AG04450 (cell line): ENCODE results near the gene HLA-DRA. TPM values are rescaled to one million over a fixed set of nuclear protein-coding genes. Genes with fewer than 3 reads are reported as not detected.

Experiments used
- CTCF ChIA-PET: fragments of 300-600, 350-600 bp; formaldehyde crosslinking; extraction: SDS; loops from one replicate; lab custom pipeline; 2022; ENCODE audit warnings: antibody characterized with exemption, inconsistent platforms; lab: Charles Lee
- POLR2A ChIA-PET: fragments of 350-600 bp; formaldehyde crosslinking; extraction: SDS; loops from one replicate; lab custom pipeline; 2021; ENCODE audit warnings: antibody characterized with exemption, inconsistent platforms; lab: Yijun Ruan, JAX
- DNase-seq: peaks from one replicate; pipeline ENCODE4 v3.0.0-alpha.2; 2011; ENCODE audit warnings: low read depth, low spot score
- H3K27ac ChIP-seq: one replicate; pipeline ENCODE4 v1.5.1; 2012; ENCODE audit warnings: low read depth, low read length, control low read depth
- H3K27me3 ChIP-seq: one replicate; pipeline ENCODE4 v1.6.0; 2012; ENCODE audit warnings: low read length; ENCODE audit not compliant: control insufficient read depth, insufficient read depth
- H3K4me3 ChIP-seq: 2 replicates; pipeline ENCODE4 v1.5.1; 2011; ENCODE audit warnings: mild to moderate bottlenecking, low read depth, low read length, control low read depth
- H3K9me3 ChIP-seq: 2 replicates; pipeline ENCODE4 v1.5.1; 2012; ENCODE audit warnings: low read length; ENCODE audit not compliant: control insufficient read depth, insufficient read depth
- polyA plus RNA-seq: library from polyadenylated mRNA; depleted of rRNA; stranded (reverse); fragments of >200 nt; gene quantifications from 2 replicates; pipeline ENCODE4 v1.2.3, GENCODE V29; 2011
- TF ChIP-seq, protein P1 (sequence below): IDR thresholded peaks from 2 replicates; pipeline ENCODE4 v1.5.1; 2011; ENCODE audit warnings: low read depth, low read length, control low read depth, inconsistent platforms

The HLA-DRA gene
- polyA plus RNA-seq, 1 experiment: not detected

DNA sequence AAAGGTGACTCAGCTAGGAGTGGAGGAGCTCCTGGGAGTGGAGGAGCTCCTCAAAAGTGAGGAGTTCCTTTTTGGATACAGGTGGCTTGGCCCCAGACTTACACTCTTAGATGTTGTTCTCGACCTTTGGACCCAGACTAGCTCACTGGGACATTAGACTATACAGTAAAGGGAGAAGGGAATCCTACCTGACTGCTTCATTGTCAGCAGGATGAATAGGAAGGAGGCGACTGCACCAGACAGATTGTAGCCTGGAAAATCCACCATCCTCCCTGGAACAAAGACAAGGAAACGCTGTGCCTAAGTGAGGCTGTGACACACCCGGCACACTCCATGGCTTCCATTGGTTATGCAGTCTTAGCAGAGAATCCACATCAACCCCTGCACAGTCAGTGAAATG lies 32.8 kb upstream of the HLA-DRA start, which contains the start of gene BTNL2:
Gene BTNL2 (minus strand): TSS at position 325 of the 400 bp plus-strand sequence. CDS start 58 bp downstream, at position 267.
- POLR2A ChIA-PET: no interaction called here
- peaks cover 10% of the 10 kb centered on the region for H3K27me3 ChIP-seq
- H3K4me3 ChIP-seq: no peak within 1 kb of the TSS
- DNase-seq: no peak
- CTCF ChIA-PET: interaction anchor here (8.7 kb wide), 1 partner anchor 8 kb away, joined by 71 read pairs; no protein-coding TSS in a partner anchor
- TF ChIP-seq, protein P1, sequence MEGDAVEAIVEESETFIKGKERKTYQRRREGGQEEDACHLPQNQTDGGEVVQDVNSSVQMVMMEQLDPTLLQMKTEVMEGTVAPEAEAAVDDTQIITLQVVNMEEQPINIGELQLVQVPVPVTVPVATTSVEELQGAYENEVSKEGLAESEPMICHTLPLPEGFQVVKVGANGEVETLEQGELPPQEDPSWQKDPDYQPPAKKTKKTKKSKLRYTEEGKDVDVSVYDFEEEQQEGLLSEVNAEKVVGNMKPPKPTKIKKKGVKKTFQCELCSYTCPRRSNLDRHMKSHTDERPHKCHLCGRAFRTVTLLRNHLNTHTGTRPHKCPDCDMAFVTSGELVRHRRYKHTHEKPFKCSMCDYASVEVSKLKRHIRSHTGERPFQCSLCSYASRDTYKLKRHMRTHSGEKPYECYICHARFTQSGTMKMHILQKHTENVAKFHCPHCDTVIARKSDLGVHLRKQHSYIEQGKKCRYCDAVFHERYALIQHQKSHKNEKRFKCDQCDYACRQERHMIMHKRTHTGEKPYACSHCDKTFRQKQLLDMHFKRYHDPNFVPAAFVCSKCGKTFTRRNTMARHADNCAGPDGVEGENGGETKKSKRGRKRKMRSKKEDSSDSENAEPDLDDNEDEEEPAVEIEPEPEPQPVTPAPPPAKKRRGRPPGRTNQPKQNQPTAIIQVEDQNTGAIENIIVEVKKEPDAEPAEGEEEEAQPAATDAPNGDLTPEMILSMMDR: no peak
- H3K9me3 ChIP-seq: no peaks in the 10 kb centered on the region
- no peak within 1 kb of the TSS for H3K27ac ChIP-seq

DNA sequence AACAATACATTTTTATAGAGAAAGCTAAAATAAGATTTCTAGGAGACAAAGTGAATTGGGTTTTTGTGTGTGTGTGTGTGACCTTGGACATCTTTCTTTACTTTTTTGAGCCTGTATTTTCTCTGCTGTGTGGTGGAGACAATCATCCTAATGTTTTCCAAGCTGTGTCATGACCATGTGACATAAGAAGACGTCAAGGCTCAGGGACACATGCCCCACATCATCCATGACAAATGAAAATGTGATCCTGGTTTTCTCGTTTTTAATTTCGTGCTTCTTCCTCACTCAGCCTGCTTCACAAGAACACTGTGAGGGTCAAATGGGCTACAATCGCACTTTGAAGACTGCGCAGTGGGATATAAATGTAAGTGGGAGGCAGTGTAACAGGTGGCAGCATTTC lies 28.8 kb upstream of the HLA-DRA start:
- H3K27me3 ChIP-seq: peaks cover 12% of the 10 kb centered on the region
- no peak overlapping the region for H3K27ac ChIP-seq
- no peaks in the 10 kb centered on the region for H3K9me3 ChIP-seq
- TF ChIP-seq, protein P1: no peak
- ChIA-PET POLR2A (no interaction called here), CTCF (interaction anchor here (0.7 to 4.7 kb wide), 4 partner anchors 14 to 457 kb away, joined by 4 to 31 read pairs (median 6); no protein-coding TSS in a partner anchor)
- no peak overlapping the region for H3K4me3 ChIP-seq
- DNase-seq: no peak

DNA sequence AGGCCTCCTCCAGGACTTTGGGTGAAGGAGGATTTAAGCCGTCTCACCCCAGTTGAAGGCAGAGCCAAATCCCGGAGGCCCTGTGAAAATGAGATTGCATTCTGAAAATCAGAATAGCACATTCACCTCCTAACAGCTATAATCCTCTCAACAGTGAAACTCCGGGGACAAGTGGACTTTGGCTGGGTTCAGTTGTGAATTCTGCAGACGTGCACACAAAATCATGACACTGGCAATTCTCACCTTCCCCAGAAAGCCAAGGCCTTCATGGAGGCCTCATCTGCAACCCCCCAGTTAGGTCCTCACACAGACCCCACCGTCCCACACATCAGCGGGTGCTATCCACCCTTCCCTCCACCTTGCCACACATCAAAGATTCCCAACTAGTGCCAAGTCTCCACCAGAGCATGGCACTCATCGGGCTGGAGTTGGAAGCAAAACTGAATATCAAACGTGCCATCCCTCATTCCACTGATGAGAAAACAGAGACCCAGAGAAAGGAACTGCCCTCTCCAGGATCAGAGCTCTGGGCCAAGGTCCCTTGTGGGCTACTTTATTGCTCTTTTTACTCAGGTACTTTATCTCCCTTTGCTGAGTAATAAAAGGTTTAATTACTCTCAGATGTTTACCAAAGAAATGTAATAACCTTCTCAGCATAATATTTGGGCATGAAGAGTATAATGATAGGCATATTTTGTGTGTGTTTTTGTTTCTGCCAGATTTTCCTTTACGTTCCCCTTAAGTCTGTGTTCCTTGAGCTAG lies 27.9 kb upstream of the HLA-DRA start:
- ChIA-PET CTCF (interaction anchor here (0.6 to 6.7 kb wide), 7 partner anchors 10 to 456 kb away, joined by 3 to 96 read pairs (median 16); no protein-coding TSS in a partner anchor), POLR2A (no interaction called here)
- TF ChIP-seq, protein P1: no peak
- H3K27me3 ChIP-seq: peaks cover 11% of the 10 kb centered on the region
- no peak for DNase-seq
- H3K9me3 ChIP-seq: no peaks in the 10 kb centered on the region
- H3K27ac ChIP-seq: no peak overlapping the region
- H3K4me3 ChIP-seq: no peak overlapping the region

DNA sequence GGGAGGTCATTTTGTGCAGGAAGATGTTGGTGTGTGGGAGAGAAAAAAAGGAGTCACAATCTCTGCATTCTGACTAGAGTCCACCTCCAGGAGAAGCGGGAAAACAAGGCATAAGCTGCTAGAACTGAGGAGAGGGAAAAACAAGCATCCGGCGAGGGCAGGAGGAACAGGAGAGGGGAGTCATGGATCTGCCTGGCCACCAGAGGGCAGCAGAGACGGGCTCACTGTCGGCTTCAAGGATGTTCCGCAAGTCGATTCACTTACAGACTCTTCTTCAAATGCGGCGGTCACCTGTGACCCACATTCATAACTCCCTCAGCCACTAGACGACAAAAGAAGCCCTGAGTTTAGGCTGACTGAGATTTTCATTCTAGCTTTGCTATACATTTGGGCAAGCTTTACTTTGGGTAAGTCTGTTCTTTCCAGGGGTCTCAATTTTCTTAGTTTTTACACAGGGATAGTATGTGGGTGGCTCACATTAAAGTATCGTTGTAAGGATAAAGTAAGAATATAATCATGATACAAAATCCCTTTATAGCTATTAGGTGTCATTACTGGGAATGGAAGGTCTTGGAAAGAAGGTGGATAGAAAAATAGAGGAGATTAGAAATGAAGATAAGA lies 26.1 kb upstream of the HLA-DRA start:
- peaks cover 6% of the 10 kb centered on the region for H3K27me3 ChIP-seq
- DNase-seq: peak; percentile 57
- TF ChIP-seq, protein P1: peak; percentile 95
- H3K27ac ChIP-seq: no peak overlapping the region
- ChIA-PET POLR2A (no interaction called here), CTCF (interaction anchor here (0.6 to 6.7 kb wide), 37 partner anchors 8 to 736 kb away, joined by 3 to 96 read pairs (median 4); partner anchors contain the start of gene TAP2)
- no peak overlapping the region for H3K4me3 ChIP-seq
- H3K9me3 ChIP-seq: no peaks in the 10 kb centered on the region
